SU-DHL-6 (cell line): ENCODE data around the gene KASH5.

Experiments used
- EZH2phosphoT487 ChIP-seq: fragments of 200-600 bp; sonication (generic), shearing (Covaris generic); conservative IDR thresholded peaks from 2 replicates; pipeline ENCODE4 v1.6.1; 2018; ENCODE audit warnings: mild to moderate bottlenecking, antibody characterized with exemption, low read length, moderate library complexity, mixed read lengths
- TF ChIP-seq, protein P1 (sequence below): fragments of 200-600 bp; sonication (generic); IDR thresholded peaks from one replicate; pipeline ENCODE4 v1.5.1; 2017; ENCODE audit warnings: antibody characterized with exemption, mild to moderate bottlenecking, low read length, moderate library complexity; ENCODE audit not compliant: insufficient read depth, poor library complexity, severe bottlenecking

DNA sequence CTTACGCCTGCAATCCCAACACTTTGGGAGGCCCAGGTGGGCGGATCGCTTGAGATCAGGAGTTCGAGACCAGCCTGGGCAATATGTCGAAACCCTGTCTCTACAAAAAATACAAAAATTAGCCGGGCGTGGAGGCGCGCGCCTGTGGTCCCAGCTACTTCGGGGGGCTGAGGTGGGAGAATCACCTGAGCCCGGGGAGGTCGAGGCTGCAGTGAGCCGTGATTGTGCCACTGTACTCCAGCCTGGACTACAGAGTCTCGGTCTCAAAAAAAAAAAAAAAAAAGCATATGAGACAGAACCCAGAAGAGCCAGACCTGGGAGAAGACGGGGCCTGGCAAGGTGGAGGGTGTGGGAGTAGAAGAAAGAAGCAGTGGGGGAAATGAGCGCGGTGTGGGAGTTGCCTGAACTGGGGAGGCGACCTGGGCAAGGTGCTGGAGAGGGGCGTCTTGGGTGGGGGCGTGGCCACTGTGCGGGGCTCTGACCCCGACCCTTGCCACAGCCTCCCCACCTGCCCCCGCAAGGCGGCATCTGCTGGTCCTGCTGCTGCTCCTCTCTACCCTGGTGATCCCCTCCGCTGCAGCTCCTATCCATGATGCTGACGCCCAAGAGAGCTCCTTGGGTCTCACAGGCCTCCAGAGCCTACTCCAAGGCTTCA, 23.8 kb upstream of the KASH5 start:
- TF ChIP-seq, protein P1, sequence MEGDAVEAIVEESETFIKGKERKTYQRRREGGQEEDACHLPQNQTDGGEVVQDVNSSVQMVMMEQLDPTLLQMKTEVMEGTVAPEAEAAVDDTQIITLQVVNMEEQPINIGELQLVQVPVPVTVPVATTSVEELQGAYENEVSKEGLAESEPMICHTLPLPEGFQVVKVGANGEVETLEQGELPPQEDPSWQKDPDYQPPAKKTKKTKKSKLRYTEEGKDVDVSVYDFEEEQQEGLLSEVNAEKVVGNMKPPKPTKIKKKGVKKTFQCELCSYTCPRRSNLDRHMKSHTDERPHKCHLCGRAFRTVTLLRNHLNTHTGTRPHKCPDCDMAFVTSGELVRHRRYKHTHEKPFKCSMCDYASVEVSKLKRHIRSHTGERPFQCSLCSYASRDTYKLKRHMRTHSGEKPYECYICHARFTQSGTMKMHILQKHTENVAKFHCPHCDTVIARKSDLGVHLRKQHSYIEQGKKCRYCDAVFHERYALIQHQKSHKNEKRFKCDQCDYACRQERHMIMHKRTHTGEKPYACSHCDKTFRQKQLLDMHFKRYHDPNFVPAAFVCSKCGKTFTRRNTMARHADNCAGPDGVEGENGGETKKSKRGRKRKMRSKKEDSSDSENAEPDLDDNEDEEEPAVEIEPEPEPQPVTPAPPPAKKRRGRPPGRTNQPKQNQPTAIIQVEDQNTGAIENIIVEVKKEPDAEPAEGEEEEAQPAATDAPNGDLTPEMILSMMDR: no peak
- TF ChIP-seq EZH2phosphoT487: no peak
